ENCODE data around the gene ALK. TPM values are rescaled to one million over a fixed set of nuclear protein-coding genes. Genes with fewer than 3 reads are reported as not detected.

Gene ALK
- total RNA-seq, 1 donor from 2014 or later, result 9.6 TPM

DNA sequence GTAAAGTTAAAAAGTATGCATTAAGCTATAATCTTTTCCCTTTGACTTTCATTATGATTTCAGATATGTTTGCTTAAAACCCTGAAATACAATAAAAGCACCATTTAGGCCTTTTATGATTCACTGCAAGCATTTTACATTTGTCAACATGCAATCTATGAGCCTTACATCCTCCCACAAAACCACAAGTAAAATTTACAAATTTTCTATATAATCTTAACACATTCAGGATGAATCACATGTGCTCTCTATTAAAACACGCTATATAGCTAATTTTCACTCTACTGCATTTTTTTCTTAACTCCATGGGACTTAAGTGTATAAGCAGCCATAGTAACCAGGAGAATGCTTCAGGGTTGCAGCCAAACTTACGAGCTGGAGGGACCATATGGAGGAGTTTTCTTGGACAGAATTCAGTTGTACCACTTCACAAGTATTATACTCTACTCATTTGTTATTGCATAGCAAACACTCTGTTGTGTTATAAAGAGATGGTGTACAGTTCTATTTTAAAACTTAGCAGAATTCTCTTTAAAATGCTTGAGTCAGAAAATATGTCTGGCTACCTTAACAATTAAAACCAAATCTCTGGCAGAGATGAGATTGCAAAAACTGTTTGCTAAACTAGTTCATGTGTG lies 293.2 kb downstream of the ALK start:
- TF ChIP-seq, protein P1, sequence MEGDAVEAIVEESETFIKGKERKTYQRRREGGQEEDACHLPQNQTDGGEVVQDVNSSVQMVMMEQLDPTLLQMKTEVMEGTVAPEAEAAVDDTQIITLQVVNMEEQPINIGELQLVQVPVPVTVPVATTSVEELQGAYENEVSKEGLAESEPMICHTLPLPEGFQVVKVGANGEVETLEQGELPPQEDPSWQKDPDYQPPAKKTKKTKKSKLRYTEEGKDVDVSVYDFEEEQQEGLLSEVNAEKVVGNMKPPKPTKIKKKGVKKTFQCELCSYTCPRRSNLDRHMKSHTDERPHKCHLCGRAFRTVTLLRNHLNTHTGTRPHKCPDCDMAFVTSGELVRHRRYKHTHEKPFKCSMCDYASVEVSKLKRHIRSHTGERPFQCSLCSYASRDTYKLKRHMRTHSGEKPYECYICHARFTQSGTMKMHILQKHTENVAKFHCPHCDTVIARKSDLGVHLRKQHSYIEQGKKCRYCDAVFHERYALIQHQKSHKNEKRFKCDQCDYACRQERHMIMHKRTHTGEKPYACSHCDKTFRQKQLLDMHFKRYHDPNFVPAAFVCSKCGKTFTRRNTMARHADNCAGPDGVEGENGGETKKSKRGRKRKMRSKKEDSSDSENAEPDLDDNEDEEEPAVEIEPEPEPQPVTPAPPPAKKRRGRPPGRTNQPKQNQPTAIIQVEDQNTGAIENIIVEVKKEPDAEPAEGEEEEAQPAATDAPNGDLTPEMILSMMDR (IDR thresholded peaks at IDR 0.05; ENCODE audit: partially characterized antibody, unreplicated experiment), result no peak

DNA sequence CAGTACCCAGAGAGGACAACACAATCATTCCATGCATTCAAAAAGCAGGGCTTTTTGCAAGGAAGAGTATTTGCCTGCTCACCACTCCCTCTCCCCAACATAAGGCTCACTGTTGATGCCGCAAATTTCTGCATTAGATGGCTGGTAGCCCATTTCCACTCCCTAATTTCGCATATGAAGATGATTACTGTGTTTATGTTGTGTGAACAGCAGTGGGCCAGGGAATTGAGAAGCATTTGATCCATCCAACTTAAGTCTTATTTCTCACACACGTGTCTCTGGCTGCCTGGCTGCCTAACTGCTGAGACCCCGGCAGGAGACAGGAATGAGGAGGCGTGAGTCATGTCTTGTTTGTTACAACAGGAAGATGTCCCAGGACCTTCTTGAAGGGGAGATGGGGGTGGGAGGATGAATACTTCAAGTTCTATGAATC lies 294.1 kb downstream of the ALK start:
- H3K27ac Mint-ChIP-seq (ENCODE audit: unreplicated experiment), result no peak overlapping the region
- H3K4me3 Mint-ChIP-seq (ENCODE audit: unreplicated experiment), result no peak overlapping the region
- DNase-seq, result no peak
- no peaks in the 10 kb centered on the region for H3K4me1 Mint-ChIP-seq (ENCODE audit: low read depth, unreplicated experiment)
- TF ChIP-seq, protein P1 (IDR thresholded peaks at IDR 0.05; ENCODE audit: partially characterized antibody, unreplicated experiment), result no peak
- no peaks in the 10 kb centered on the region for H3K27me3 Mint-ChIP-seq (ENCODE audit: unreplicated experiment)
- H3K9me3 Mint-ChIP-seq (ENCODE audit: unreplicated experiment), result peaks cover 2% of the 10 kb centered on the region
- H3K36me3 Mint-ChIP-seq (ENCODE audit: unreplicated experiment), result peaks cover under 1% of the 10 kb centered on the region

More for the DNA sequence above, 293.2 kb downstream of the ALK start:
- no peaks in the 10 kb centered on the region for H3K27me3 Mint-ChIP-seq (ENCODE audit: unreplicated experiment)
- H3K4me3 Mint-ChIP-seq (ENCODE audit: unreplicated experiment), result no peak overlapping the region
- H3K9me3 Mint-ChIP-seq (ENCODE audit: unreplicated experiment), result no peaks in the 10 kb centered on the region
- H3K27ac Mint-ChIP-seq (ENCODE audit: unreplicated experiment), result no peak overlapping the region
- no peaks in the 10 kb centered on the region for H3K4me1 Mint-ChIP-seq (ENCODE audit: low read depth, unreplicated experiment)
- no peak for DNase-seq
- no peaks in the 10 kb centered on the region for H3K36me3 Mint-ChIP-seq (ENCODE audit: unreplicated experiment)

DNA sequence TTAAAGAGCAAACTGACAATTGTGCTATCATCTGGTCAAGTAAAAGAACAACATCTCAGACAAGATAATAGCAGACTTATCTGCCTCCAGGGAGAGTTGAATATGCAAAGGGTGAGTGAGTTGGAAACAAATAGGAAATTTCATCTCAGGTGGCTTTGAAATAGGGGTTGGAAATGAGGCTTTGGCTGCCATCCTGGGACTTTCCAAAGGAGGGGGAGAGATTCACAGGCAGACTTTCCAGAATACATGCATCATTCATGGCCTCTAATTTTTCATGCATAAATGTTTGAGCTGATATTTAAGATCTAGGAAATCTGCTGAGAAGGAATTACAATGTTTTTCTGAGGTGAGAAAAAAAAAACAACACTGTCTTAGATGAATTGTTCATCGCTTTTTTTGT lies 300.5 kb downstream of the ALK start:
- no peaks in the 10 kb centered on the region for H3K4me1 Mint-ChIP-seq (ENCODE audit: low read depth, unreplicated experiment)
- H3K36me3 Mint-ChIP-seq (ENCODE audit: unreplicated experiment), result peaks cover 4% of the 10 kb centered on the region
- H3K27ac Mint-ChIP-seq (ENCODE audit: unreplicated experiment), result no peak overlapping the region
- DNase-seq, result no peak
- peaks cover 3% of the 10 kb centered on the region for H3K27me3 Mint-ChIP-seq (ENCODE audit: unreplicated experiment)
- TF ChIP-seq, protein P1 (IDR thresholded peaks at IDR 0.05; ENCODE audit: partially characterized antibody, unreplicated experiment), result no peak
- H3K4me3 Mint-ChIP-seq (ENCODE audit: unreplicated experiment), result no peak overlapping the region
- peaks cover 2% of the 10 kb centered on the region for H3K9me3 Mint-ChIP-seq (ENCODE audit: unreplicated experiment)

DNA sequence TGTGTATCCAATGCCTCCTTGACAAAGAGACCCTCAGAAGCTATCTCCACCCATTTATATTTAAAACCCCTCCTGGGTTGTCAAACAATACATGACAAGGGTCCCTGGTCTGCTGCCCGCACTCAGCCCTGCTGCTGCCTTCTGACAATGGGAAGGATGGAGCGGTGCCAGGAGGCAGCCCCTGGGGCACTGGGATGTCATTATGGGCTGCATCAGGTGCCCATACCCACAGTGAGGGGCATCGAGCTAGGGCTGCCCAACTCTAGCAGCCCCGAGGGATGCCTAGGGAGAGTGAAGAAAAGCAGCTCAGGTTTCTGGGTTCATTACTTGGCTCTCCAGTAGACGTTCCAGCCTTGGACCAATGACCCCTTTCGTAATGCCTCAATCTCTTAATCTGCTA lies 301.7 kb downstream of the ALK start:
- DNase-seq, result no peak
- Mint-ChIP-seq H3K4me1 (ENCODE audit: low read depth, unreplicated experiment) (no peaks in the 10 kb centered on the region), H3K27me3 (ENCODE audit: unreplicated experiment) (peaks cover 3% of the 10 kb centered on the region), H3K36me3 (ENCODE audit: unreplicated experiment) (peaks cover 4% of the 10 kb centered on the region), H3K27ac (ENCODE audit: unreplicated experiment) (no peak overlapping the region), H3K9me3 (ENCODE audit: unreplicated experiment) (peaks cover 2% of the 10 kb centered on the region), H3K4me3 (ENCODE audit: unreplicated experiment) (no peak overlapping the region)
- TF ChIP-seq, protein P1 (IDR thresholded peaks at IDR 0.05; ENCODE audit: partially characterized antibody, unreplicated experiment), result no peak

DNA sequence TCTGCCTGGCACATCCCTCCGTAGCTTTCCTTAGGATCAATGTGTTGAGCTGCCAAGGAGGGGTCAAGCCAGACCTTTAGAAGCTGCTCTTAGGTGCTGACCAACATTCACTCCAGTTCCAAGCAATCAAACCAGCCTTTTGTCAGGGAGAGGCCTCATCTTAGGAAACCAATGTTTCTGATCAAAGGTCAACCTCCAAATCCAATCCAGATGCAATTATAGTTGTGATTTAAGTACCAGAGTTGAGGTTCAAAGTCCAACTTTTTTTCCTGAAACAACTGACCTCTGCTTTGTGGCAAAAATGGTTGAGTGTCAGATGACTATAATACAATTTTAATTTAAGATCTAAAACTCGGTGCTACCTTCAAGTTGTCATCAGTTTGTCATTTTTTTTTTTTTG lies 303.4 kb downstream of the ALK start:
- TF ChIP-seq, protein P1 (IDR thresholded peaks at IDR 0.05; ENCODE audit: partially characterized antibody, unreplicated experiment), result no peak

More for the DNA sequence above, 303.4 kb downstream of the ALK start:
- Mint-ChIP-seq H3K4me1 (ENCODE audit: low read depth, unreplicated experiment) (no peaks in the 10 kb centered on the region), H3K9me3 (ENCODE audit: unreplicated experiment) (peaks cover 2% of the 10 kb centered on the region), H3K27me3 (ENCODE audit: unreplicated experiment) (peaks cover 3% of the 10 kb centered on the region), H3K4me3 (ENCODE audit: unreplicated experiment) (no peak overlapping the region), H3K27ac (ENCODE audit: unreplicated experiment) (no peak overlapping the region), H3K36me3 (ENCODE audit: unreplicated experiment) (peaks cover 4% of the 10 kb centered on the region)
- DNase-seq, result no peak

Data from glutamatergic neuron (in vitro differentiated cells).